ENCODE results near the gene TMEM132A.

The TMEM132A gene

GRCh38 chr11:60922906-60923305, 1.4 kb upstream of the TMEM132A start:
- H3K4me3 ChIP-seq (ENCODE audit: low read length): no peak overlapping the region
- no peak for TF ChIP-seq ZNF274 (IDR thresholded peaks at IDR 0.05; ENCODE audit: low read depth, low read length)

GRCh38 chr11:60923326-60923725, 934 bp upstream of the TMEM132A start:
- H3K4me3 ChIP-seq (ENCODE audit: low read length): no peak overlapping the region

GRCh38 chr11:60923800-60924109, 505 bp upstream of the TMEM132A start:
- peak overlapping the region; percentile 67; the same call in 1 of the 2 replicates for H3K4me3 ChIP-seq (ENCODE audit: low read length)
- no peak for TF ChIP-seq ZNF274 (IDR thresholded peaks at IDR 0.05; ENCODE audit: low read depth, low read length)

More at GRCh38 chr11:60923326-60923725, 934 bp upstream of the TMEM132A start:
- TF ChIP-seq ZNF274 (IDR thresholded peaks at IDR 0.05; ENCODE audit: low read depth, low read length): no peak

- no peak for TF ChIP-seq ZNF274 (IDR thresholded peaks at IDR 0.05; ENCODE audit: low read depth, low read length)
- peak overlapping the region; percentile 67; the same call in 1 of the 2 replicates for H3K4me3 ChIP-seq (ENCODE audit: low read length)
Observed at GRCh38 chr11:60924906-60925853, 920 bp downstream of the TMEM132A start.

- no peak overlapping the region for H3K4me3 ChIP-seq (ENCODE audit: low read length)
- no peak for TF ChIP-seq ZNF274 (IDR thresholded peaks at IDR 0.05; ENCODE audit: low read depth, low read length)
Observed at GRCh38 chr11:60925868-60926267, 1.6 kb downstream of the TMEM132A start.

GRCh38 chr11:60926500-60926899, 2.2 kb downstream of the TMEM132A start:
- H3K4me3 ChIP-seq (ENCODE audit: low read length): no peak overlapping the region
- no peak for TF ChIP-seq ZNF274 (IDR thresholded peaks at IDR 0.05; ENCODE audit: low read depth, low read length)

- TF ChIP-seq ZNF274 (IDR thresholded peaks at IDR 0.05; ENCODE audit: low read depth, low read length): no peak
- H3K4me3 ChIP-seq (ENCODE audit: low read length): no peak overlapping the region
Observed at GRCh38 chr11:60927061-60927592, 2.9 kb downstream of the TMEM132A start.

GRCh38 chr11:60927600-60927999, 3.3 kb downstream of the TMEM132A start:
- no peak overlapping the region for H3K4me3 ChIP-seq (ENCODE audit: low read length)
- no peak for TF ChIP-seq ZNF274 (IDR thresholded peaks at IDR 0.05; ENCODE audit: low read depth, low read length)

GRCh38 chr11:60928563-60929001, 4.3 kb downstream of the TMEM132A start:
- TF ChIP-seq ZNF274 (IDR thresholded peaks at IDR 0.05; ENCODE audit: low read depth, low read length): no peak
- H3K4me3 ChIP-seq (ENCODE audit: low read length): no peak overlapping the region

- no peak overlapping the region for H3K4me3 ChIP-seq (ENCODE audit: low read length)
- no peak for TF ChIP-seq ZNF274 (IDR thresholded peaks at IDR 0.05; ENCODE audit: low read depth, low read length)
Observed at GRCh38 chr11:60929764-60930163, 5.5 kb downstream of the TMEM132A start.

- no peak overlapping the region for H3K4me3 ChIP-seq (ENCODE audit: low read length)
- TF ChIP-seq ZNF274 (IDR thresholded peaks at IDR 0.05; ENCODE audit: low read depth, low read length): no peak
Observed at GRCh38 chr11:60930394-60930793, 6.1 kb downstream of the TMEM132A start.

GRCh38 chr11:60931917-60932316, 7.7 kb downstream of the TMEM132A start:
- no peak for TF ChIP-seq ZNF274 (IDR thresholded peaks at IDR 0.05; ENCODE audit: low read depth, low read length)
- no peak overlapping the region for H3K4me3 ChIP-seq (ENCODE audit: low read length)

- H3K4me3 ChIP-seq (ENCODE audit: low read length): no peak overlapping the region
- TF ChIP-seq ZNF274 (IDR thresholded peaks at IDR 0.05; ENCODE audit: low read depth, low read length): no peak
Observed at GRCh38 chr11:60932605-60933356, 8.5 kb downstream of the TMEM132A start.

GRCh38 chr11:60933416-60934123, 9.3 kb downstream of the TMEM132A start:
- H3K4me3 ChIP-seq (ENCODE audit: low read length): no peak overlapping the region
- no peak for TF ChIP-seq ZNF274 (IDR thresholded peaks at IDR 0.05; ENCODE audit: low read depth, low read length)

Data from GM08714 (cell line).